GM23338 (cell line): ENCODE measurements around the gene PROSER2. TPM values are rescaled to one million over a fixed set of nuclear protein-coding genes. Genes with fewer than 3 reads are reported as not detected.

ENCODE experiments used
- ATAC-seq: fragments of 200-7000 bp; cut with Tn5 transposase; 3 replicates; pipeline ENCODE4 v1.9.1; 2020
- DNase-seq: peaks from one replicate; pipeline ENCODE4 v3.0.0-alpha.2; 2015; ENCODE audit warnings: low spot score
- H2AFZ ChIP-seq: fragments of 200-600 bp; sonication (generic); 2 replicates; pipeline ENCODE4 v1.8.0; 2016; ENCODE audit warnings: antibody characterized with exemption, mild to moderate bottlenecking, moderate library complexity
- H3F3A ChIP-seq: fragments of 200-600 bp; sonication (generic); replicated peaks from 2 replicates; pipeline ENCODE4 v1.8.0; 2017; ENCODE audit warnings: antibody characterized with exemption, mixed run types, low read depth
- H3K27ac ChIP-seq: fragments of 200-600 bp; sonication (generic); 2 replicates; pipeline ENCODE4 v1.6.1; 2016; ENCODE audit warnings: low read depth
- H3K27me3 ChIP-seq: fragments of 200-600 bp; sonication (generic); 2 replicates; pipeline ENCODE4 v1.8.0; 2016; ENCODE audit warnings: mild to moderate bottlenecking, mixed run types, moderate library complexity; ENCODE audit not compliant: insufficient read depth
- H3K36me3 ChIP-seq: fragments of 200-600 bp; sonication (generic); 2 replicates; pipeline ENCODE4 v1.8.0; 2016; ENCODE audit warnings: mild to moderate bottlenecking; ENCODE audit not compliant: insufficient read depth
- H3K4me1 ChIP-seq: fragments of 200-600 bp; sonication (generic); 2 replicates; pipeline ENCODE4 v1.8.0; 2016; ENCODE audit warnings: mild to moderate bottlenecking, moderate library complexity; ENCODE audit not compliant: insufficient read depth
- H3K4me2 ChIP-seq: fragments of 200-600 bp; sonication (generic); 2 replicates; pipeline ENCODE4 v1.7.1; 2017; ENCODE audit warnings: mixed run types
- H3K4me3 ChIP-seq: fragments of 200-600 bp; sonication (generic); 2 replicates; pipeline ENCODE4 v1.6.1; 2016; ENCODE audit warnings: mixed run types
- H3K79me2 ChIP-seq: fragments of 200-600 bp; sonication (generic); replicated peaks from 2 replicates; pipeline ENCODE4 v1.8.0; 2017; ENCODE audit warnings: mild to moderate bottlenecking; ENCODE audit not compliant: insufficient read depth
- H3K9me2 ChIP-seq: fragments of 200-600 bp; sonication (generic); 2 replicates; pipeline ENCODE4 v1.8.0; 2017; ENCODE audit not compliant: insufficient read depth
- H4K20me1 ChIP-seq: fragments of 200-600 bp; sonication (generic); replicated peaks from 2 replicates; pipeline ENCODE4 v1.8.0; 2017; ENCODE audit warnings: mild to moderate bottlenecking; ENCODE audit not compliant: insufficient read depth
- H3K27ac Mint-ChIP-seq: 2 replicates; pipeline ENCODE4 v1.8.0; 2020; ENCODE audit warnings: inconsistent platforms, mild to moderate bottlenecking, moderate library complexity, mixed read lengths
- H3K27me3 Mint-ChIP-seq: 3 replicates; pipeline ENCODE4 v1.8.0; 2022; ENCODE audit warnings: low read depth, mild to moderate bottlenecking, moderate library complexity, mixed read lengths, inconsistent platforms; ENCODE audit not compliant: insufficient read depth, poor library complexity
- H3K36me3 Mint-ChIP-seq: 3 replicates; pipeline ENCODE4 v1.8.0; 2021; ENCODE audit warnings: low read depth, mild to moderate bottlenecking, inconsistent platforms, moderate library complexity, mixed read lengths
- H3K4me1 Mint-ChIP-seq: 3 replicates; pipeline ENCODE4 v1.8.0; 2020; ENCODE audit warnings: mild to moderate bottlenecking, inconsistent platforms, mixed read lengths
- H3K4me3 Mint-ChIP-seq: 3 replicates; pipeline ENCODE4 v1.8.0; 2021; ENCODE audit warnings: moderate library complexity, mild to moderate bottlenecking, inconsistent platforms, mixed read lengths
- H3K9me3 Mint-ChIP-seq: 3 replicates; pipeline ENCODE4 v1.8.0; 2020; ENCODE audit warnings: moderate library complexity, mild to moderate bottlenecking, inconsistent platforms, mixed read lengths
- CTCF ChIP-seq, 2 experiments: fragments of 200-600 bp in 1 of 2; sonication (generic) in 1 of 2; conservative IDR thresholded peaks; 2 replicates each; pipeline versions ENCODE4 v1.5.1 to v1.6.1; 2016 to 2017; ENCODE audit warnings: antibody characterized with exemption in 2 of 2, low read depth in 2 of 2, mild to moderate bottlenecking in 2 of 2, moderate library complexity in 1 of 2
- ETS1 ChIP-seq: IDR thresholded peaks from 2 replicates; pipeline ENCODE4 v1.6.1; 2016; ENCODE audit warnings: antibody characterized with exemption
- EZH2 ChIP-seq: fragments of 200-600 bp; sonication (generic); IDR thresholded peaks from one replicate; pipeline ENCODE4 v1.8.0; 2017; ENCODE audit warnings: antibody characterized with exemption, mild to moderate bottlenecking, low read depth; ENCODE audit not compliant: unreplicated experiment
- EZH2phosphoT487 ChIP-seq: fragments of 200-600 bp; sonication (generic); IDR thresholded peaks from one replicate; pipeline ENCODE4 v1.8.1; 2018; ENCODE audit warnings: antibody characterized with exemption; ENCODE audit not compliant: unreplicated experiment
- JUNB ChIP-seq: IDR thresholded peaks from one replicate; pipeline ENCODE4 v1.6.1; 2016; ENCODE audit warnings: antibody characterized with exemption; ENCODE audit not compliant: unreplicated experiment
- NANOG ChIP-seq: IDR thresholded peaks from 2 replicates; pipeline ENCODE4 v1.6.1; 2016; ENCODE audit warnings: antibody characterized with exemption, borderline replicate concordance
- POLR2AphosphoS5 ChIP-seq: IDR thresholded peaks from 2 replicates; pipeline ENCODE4 v1.6.1; 2016; ENCODE audit warnings: antibody characterized with exemption, low read depth
- REST ChIP-seq: IDR thresholded peaks from one replicate; pipeline ENCODE4 v1.6.1; 2018; ENCODE audit warnings: antibody characterized with exemption; ENCODE audit not compliant: unreplicated experiment
- ZNF331 ChIP-seq: fragments of 250-450 bp; sonication (Bioruptor Pico); IDR thresholded peaks from 2 replicates; pipeline ENCODE4 v1.5.0; 2020; ENCODE audit warnings: low read depth, mild to moderate bottlenecking, moderate library complexity
- polyA plus RNA-seq: library from polyadenylated mRNA; unstranded; fragments of >200 nt; fragmentation: Nextera tagmentation; extraction: Ambion mirVana; gene quantifications from 2 replicates; pipeline ENCODE4 v1.2.1, GENCODE V29; 2016
- total RNA-seq: library from RNA; depleted of rRNA; stranded (reverse); fragments of >200 nt; shearing (Covaris generic); gene quantifications from 2 replicates; pipeline ENCODE4 v1.2.3, GENCODE V29; 2014

The PROSER2 gene
- total and polyA plus RNA-seq, 2 experiments from 2014 or later = 4.2 to 10.8 TPM

- no peak for TF ChIP-seq CTCF (conservative IDR thresholded peaks at IDR 0.05; ENCODE audit: low read depth in 2 of 2)
- no peak for TF ChIP-seq JUNB
- no peak for TF ChIP-seq NANOG
Observed at GRCh38 chr10:11878776-11879175, 55.6 kb downstream of the PROSER2 start (continued).

- H3F3A ChIP-seq = no peaks in the 10 kb centered on the region; the same call in 1 of the 2 replicates
- Mint-ChIP-seq H3K4me1 (peaks cover 26% of the 10 kb centered on the region), H3K9me3 (no peaks in the 10 kb centered on the region), H3K36me3 (peaks cover 2% of the 10 kb centered on the region; the same call in 1 of the 3 replicates), H3K27ac (peak overlapping the region; percentile 52; the same call in 1 of the 2 replicates), H3K4me3 (no peak overlapping the region; the same call in 2 of the 3 replicates), H3K27me3 (peaks cover 7% of the 10 kb centered on the region)
- peaks cover 16% of the 10 kb centered on the region for H3K4me1 ChIP-seq
- H3K79me2 ChIP-seq = no peaks in the 10 kb centered on the region
- ATAC-seq (no peak), DNase-seq (no peak)
- H3K9me2 ChIP-seq = no peaks in the 10 kb centered on the region
- H3K4me3 ChIP-seq = no peak overlapping the region
- H2AFZ ChIP-seq = no peak overlapping the region; the same call in 1 of the 2 replicates
- H3K4me2 ChIP-seq = no peak overlapping the region
- no peak overlapping the region for H3K27ac ChIP-seq
- no peaks in the 10 kb centered on the region for H3K36me3 ChIP-seq
- H4K20me1 ChIP-seq = no peaks in the 10 kb centered on the region
- no peaks in the 10 kb centered on the region for H3K27me3 ChIP-seq
- TF ChIP-seq CTCF (conservative IDR thresholded peaks at IDR 0.05; ENCODE audit: low read depth in 2 of 2) (no peak), ETS1 (no peak), REST (no peak), ZNF331 (CRISPR knock-in tag) (no peak), EZH2phosphoT487 (no peak), EZH2 (no peak), JUNB (no peak), POLR2AphosphoS5 (no peak)
Observed at GRCh38 chr10:11879387-11880094, 56.4 kb downstream of the PROSER2 start.
